Measurements from ENCODE around the gene OSBPL5. TPM values are rescaled to one million over a fixed set of nuclear protein-coding genes. Genes with fewer than 3 reads are reported as not detected.
"Not testable (repeated sequence)": the region's sequence is repeated elsewhere in the genome, so short reads cannot be mapped to it uniquely, and the experiment has no call there.

OSBPL5 gene
- total RNA-seq, 2 donors from 2014 or later = 34.0 to 69.5 TPM

GRCh38 chr11:3170044-3170755 is 5.1 kb upstream of the OSBPL5 start:
- DNase-seq = no peak
- no peaks in the 10 kb centered on the region for H3K9me3 ChIP-seq
- H3K27me3 ChIP-seq = peaks cover 19% of the 10 kb centered on the region
- H3K4me1 ChIP-seq = peaks cover 3% of the 10 kb centered on the region
- H3K9ac ChIP-seq (ENCODE audit: low read depth in 2 of 2, low read length in 2 of 2) = no peak overlapping the region
- intact Hi-C loops (cut with DNase I) = no loop called here
- no peak overlapping the region for H3K27ac ChIP-seq
- H3K36me3 ChIP-seq = no peaks in the 10 kb centered on the region
- H3K4me3 ChIP-seq = no peak overlapping the region
- TF ChIP-seq CTCF (IDR thresholded peaks at IDR 0.05) = no peak

- H3K27me3 ChIP-seq = peaks cover 19% of the 10 kb centered on the region
- intact Hi-C loops (cut with DNase I) = no loop called here
- H3K36me3 ChIP-seq = no peaks in the 10 kb centered on the region
- peak overlapping the region in 1 of 2 donors; percentile 26 for H3K9ac ChIP-seq (ENCODE audit: low read depth in 2 of 2, low read length in 2 of 2)
- no peak overlapping the region for H3K27ac ChIP-seq
- DNase-seq = no peak
- peak overlapping the region; percentile 23 for H3K4me3 ChIP-seq
- peaks cover 4% of the 10 kb centered on the region for H3K4me1 ChIP-seq
- no peak for TF ChIP-seq CTCF (IDR thresholded peaks at IDR 0.05)
- H3K9me3 ChIP-seq = no peaks in the 10 kb centered on the region
Measured at GRCh38 chr11:3169255-3170043, 4.3 kb upstream of the OSBPL5 start.

GRCh38 chr11:3168742-3169254 is 3.7 kb upstream of the OSBPL5 start:
- Histone ChIP-seq H3K27me3 (peaks cover 19% of the 10 kb centered on the region), H3K9ac (ENCODE audit: low read depth in 2 of 2, low read length in 2 of 2) (peak overlapping the region in 1 of 2 donors; percentile 26), H3K4me3 (peak overlapping the region; percentile 23)
- DNase-seq; H3K9me3 ChIP-seq; H3K36me3 ChIP-seq; H3K27ac ChIP-seq; H3K4me1 ChIP-seq; intact Hi-C loops (cut with DNase I): not testable (repeated sequence)

- intact Hi-C loops (cut with DNase I) = no loop called here
- H3K27me3 ChIP-seq = peaks cover 19% of the 10 kb centered on the region
Measured at GRCh38 chr11:3167143-3168119, 2.3 kb upstream of the OSBPL5 start.

More at GRCh38 chr11:3167143-3168119, 2.3 kb upstream of the OSBPL5 start:
- Histone ChIP-seq H3K36me3 (no peaks in the 10 kb centered on the region), H3K4me1 (peaks cover 9% of the 10 kb centered on the region), H3K9ac (ENCODE audit: low read depth in 2 of 2, low read length in 2 of 2) (peak overlapping the region in 1 of 2 donors; percentile 7), H3K4me3 (no peak overlapping the region), H3K9me3 (no peaks in the 10 kb centered on the region), H3K27ac (no peak overlapping the region)
- DNase-seq = no peak
- TF ChIP-seq CTCF (IDR thresholded peaks at IDR 0.05) = no peak

All from colonic mucosa (tissue), 4 donors.